Fibroblast of lung (primary cell): ENCODE data around the gene PGC. TPM values are rescaled to one million over a fixed set of nuclear protein-coding genes. Genes with fewer than 3 reads are reported as not detected.

Experiments used
- DNase-seq, 2 donors: peaks; one replicate each; pipeline versions ENCODE4 v3.0.0 to v3.0.0-alpha.2; 2010; ENCODE audit warnings: low read depth in 2 of 2
- H2AFZ ChIP-seq: 2 replicates; pipeline ENCODE4 v1.5.1; 2012; ENCODE audit warnings: low read length, control low read depth, inconsistent platforms
- H3K27ac ChIP-seq: 2 replicates; pipeline ENCODE4 v1.5.1; 2011; ENCODE audit warnings: low read length, control low read depth; ENCODE audit not compliant: insufficient read depth
- H3K27me3 ChIP-seq: 2 replicates; pipeline ENCODE4 v1.5.1; 2011; ENCODE audit warnings: mild to moderate bottlenecking, low read length; ENCODE audit not compliant: control insufficient read depth, insufficient read depth
- H3K36me3 ChIP-seq: 2 replicates; pipeline ENCODE4 v1.5.1; 2011; ENCODE audit warnings: low read length; ENCODE audit not compliant: control insufficient read depth, insufficient read depth
- H3K4me1 ChIP-seq: 2 replicates; pipeline ENCODE4 v1.5.1; 2011; ENCODE audit warnings: low read length; ENCODE audit not compliant: control insufficient read depth, insufficient read depth; ENCODE audit errors: extremely low read depth
- H3K4me2 ChIP-seq: 2 replicates; pipeline ENCODE4 v1.5.1; 2011; ENCODE audit warnings: low read length, control low read depth; ENCODE audit not compliant: insufficient read depth; ENCODE audit errors: extremely low read depth
- H3K4me3 ChIP-seq, 4 experiments: fragments of 200-600 bp in 1 of 4; sonication (generic) in 1 of 4; replicated peaks in 1 of 4; 2 replicates each; pipeline ENCODE4 v1.5.1; 2011 to 2016; ENCODE audit warnings: low read length in 4 of 4, low read depth in 3 of 4, mild to moderate bottlenecking in 3 of 4, control low read depth in 2 of 4, inconsistent platforms in 1 of 4, mixed read lengths in 1 of 4; ENCODE audit not compliant: insufficient read depth in 1 of 4; ENCODE audit errors: control extremely low read depth in 1 of 4
- H3K79me2 ChIP-seq: 2 replicates; pipeline ENCODE4 v1.5.1; 2012; ENCODE audit warnings: mild to moderate bottlenecking, low read length, inconsistent platforms; ENCODE audit not compliant: control insufficient read depth, insufficient read depth
- H3K9ac ChIP-seq: 2 replicates; pipeline ENCODE4 v1.5.1; 2011; ENCODE audit warnings: mild to moderate bottlenecking, low read length, control low read depth; ENCODE audit not compliant: insufficient read depth
- H3K9me3 ChIP-seq: 2 replicates; pipeline ENCODE4 v1.5.1; 2012; ENCODE audit warnings: low read depth, low read length; ENCODE audit not compliant: control insufficient read depth, insufficient read depth
- H4K20me1 ChIP-seq: 2 replicates; pipeline ENCODE4 v1.5.1; 2011; ENCODE audit warnings: low read length; ENCODE audit not compliant: control insufficient read depth, insufficient read depth; ENCODE audit errors: extremely low read depth
- CTCF ChIP-seq, 2 donors: IDR thresholded peaks in 1 of 2; conservative IDR thresholded peaks in 1 of 2; 1 replicate in 1 of 2; 2 replicates in 1 of 2; pipeline ENCODE4 v1.5.1; 2011 to 2012; ENCODE audit warnings: low read length in 2 of 2, control low read depth in 1 of 2, inconsistent platforms in 1 of 2, low read depth in 1 of 2, mild to moderate bottlenecking in 1 of 2
- EZH2 ChIP-seq: IDR thresholded peaks from 2 replicates; pipeline ENCODE4 v1.5.1; 2012; ENCODE audit warnings: low read length, control low read depth, mild to moderate bottlenecking; ENCODE audit errors: missing control alignments
- polyA plus RNA-seq, 2 donors: library from polyadenylated mRNA; depleted of rRNA in 1 of 2; stranded (reverse) in 1 of 2; unstranded in 1 of 2; fragments of >200 nt; gene quantifications; 2 replicates each; pipeline ENCODE4 v1.2.1, GENCODE V29; 2011 to 2012; ENCODE audit warnings: missing spikeins in 1 of 2
- total RNA-seq: library from RNA; depleted of rRNA; stranded (reverse); fragments of >200 nt; gene quantifications from 2 replicates; pipeline ENCODE4 v1.2.1, GENCODE V29; 2014

Gene PGC
- total and polyA plus RNA-seq, 2 donors (not counting 1 experiment from before 2014, with no cell fraction given): not detected

- H3K4me1 ChIP-seq: no peaks in the 10 kb centered on the region
- no peak overlapping the region for H2AFZ ChIP-seq
- no peak for DNase-seq
- no peak overlapping the region for H3K4me3 ChIP-seq
- H3K27ac ChIP-seq: no peak overlapping the region
- H3K9ac ChIP-seq: no peak overlapping the region
- H3K79me2 ChIP-seq: peaks cover 13% of the 10 kb centered on the region
- H3K36me3 ChIP-seq: peaks cover 3% of the 10 kb centered on the region
- H3K4me2 ChIP-seq: no peak overlapping the region
- H3K27me3 ChIP-seq: no peaks in the 10 kb centered on the region
- TF ChIP-seq EZH2: no peak
- no peak for TF ChIP-seq CTCF (conservative IDR thresholded peaks at IDR 0.05 in 1 of 2, IDR thresholded peaks at IDR 0.05 in 1 of 2; ENCODE audit: low read depth in 1 of 2, low read length in 2 of 2)
- H3K9me3 ChIP-seq: no peaks in the 10 kb centered on the region
- no peaks in the 10 kb centered on the region for H4K20me1 ChIP-seq
Observed at GRCh38 chr6:41791305-41791704, 44.1 kb upstream of the PGC start.

GRCh38 chr6:41790045-41790444, 42.8 kb upstream of the PGC start:
- DNase-seq: no peak
- Histone ChIP-seq H3K27ac (no peak overlapping the region), H4K20me1 (no peaks in the 10 kb centered on the region), H3K4me1 (peaks cover 4% of the 10 kb centered on the region), H2AFZ (no peak overlapping the region), H3K9ac (no peak overlapping the region), H3K9me3 (no peaks in the 10 kb centered on the region), H3K4me2 (no peak overlapping the region), H3K36me3 (peaks cover 3% of the 10 kb centered on the region), H3K27me3 (no peaks in the 10 kb centered on the region), H3K4me3 (no peak overlapping the region), H3K79me2 (peaks cover 13% of the 10 kb centered on the region)
- TF ChIP-seq EZH2: no peak
- TF ChIP-seq CTCF (conservative IDR thresholded peaks at IDR 0.05 in 1 of 2, IDR thresholded peaks at IDR 0.05 in 1 of 2; ENCODE audit: low read depth in 1 of 2, low read length in 2 of 2): no peak

GRCh38 chr6:41789390-41789724, 42.2 kb upstream of the PGC start:
- no peak overlapping the region for H3K4me3 ChIP-seq
- H3K79me2 ChIP-seq: peaks cover 13% of the 10 kb centered on the region
- no peak for DNase-seq
- H4K20me1 ChIP-seq: no peaks in the 10 kb centered on the region
- no peaks in the 10 kb centered on the region for H3K27me3 ChIP-seq
- H3K9me3 ChIP-seq: no peaks in the 10 kb centered on the region
- H3K4me1 ChIP-seq: peaks cover 4% of the 10 kb centered on the region
- peaks cover 3% of the 10 kb centered on the region for H3K36me3 ChIP-seq
- no peak overlapping the region for H2AFZ ChIP-seq
- no peak overlapping the region for H3K27ac ChIP-seq
- no peak overlapping the region for H3K4me2 ChIP-seq
- TF ChIP-seq EZH2: no peak
- TF ChIP-seq CTCF (conservative IDR thresholded peaks at IDR 0.05 in 1 of 2, IDR thresholded peaks at IDR 0.05 in 1 of 2; ENCODE audit: low read depth in 1 of 2, low read length in 2 of 2): no peak
- no peak overlapping the region for H3K9ac ChIP-seq
